HL-60 (cell line): ENCODE measurements around the gene NELFE.

Source experiments
- GABPA ChIP-seq: IDR thresholded peaks from 2 replicates; pipeline ENCODE4 v1.6.1; 2012; ENCODE audit warnings: low read depth
- POLR2AphosphoS5 ChIP-seq: IDR thresholded peaks from 2 replicates; pipeline ENCODE4 v1.6.1; 2012; ENCODE audit warnings: low read depth
- REST ChIP-seq: IDR thresholded peaks from 2 replicates; pipeline ENCODE4 v1.6.1; 2012; ENCODE audit warnings: low read depth; ENCODE audit not compliant: insufficient replicate concordance
- SPI1 ChIP-seq: IDR thresholded peaks from 2 replicates; pipeline ENCODE4 v1.6.1; 2012; ENCODE audit warnings: low read depth, mild to moderate bottlenecking, borderline replicate concordance
- TF ChIP-seq, protein P1 (sequence below): IDR thresholded peaks from one replicate; pipeline ENCODE4 v1.5.1; 2011; ENCODE audit warnings: low read length, control low read depth, inconsistent platforms; ENCODE audit not compliant: insufficient read depth

DNA sequence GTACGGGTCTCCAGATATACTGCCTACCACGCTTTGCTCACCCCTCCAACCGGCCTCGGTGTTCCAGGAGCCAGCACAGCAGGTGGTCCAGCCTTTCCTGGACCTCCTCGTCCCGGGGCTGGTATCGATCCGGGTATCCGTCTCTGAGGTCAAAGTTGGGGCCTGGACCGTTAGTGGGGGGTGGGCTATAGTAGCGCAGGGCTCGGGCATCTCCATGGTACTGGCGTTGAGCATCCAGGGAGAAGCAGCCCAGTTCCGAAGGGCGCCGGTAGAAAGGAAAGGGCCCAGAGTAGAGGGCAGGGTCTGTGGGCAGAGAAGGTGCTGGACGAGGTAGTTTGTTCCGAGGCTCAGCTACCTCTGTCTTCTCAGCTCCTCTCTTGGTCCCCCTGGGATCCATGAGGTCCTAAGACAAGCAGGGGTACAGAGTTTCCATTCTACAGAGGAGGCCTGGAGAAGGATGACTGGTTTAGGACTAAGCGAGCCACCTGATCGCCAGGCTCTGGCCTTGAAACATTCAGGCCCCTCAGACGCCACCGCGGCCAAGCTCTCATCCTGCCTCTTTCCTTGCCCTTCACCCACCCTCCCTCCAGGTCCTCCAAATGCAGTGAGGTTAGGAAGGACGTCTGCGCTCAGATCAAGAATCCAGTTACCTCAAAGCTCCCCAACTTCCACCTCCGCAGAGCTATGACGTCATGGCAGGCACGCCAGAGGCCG, 12.7 kb upstream of the NELFE start:
- TF ChIP-seq, protein P1, sequence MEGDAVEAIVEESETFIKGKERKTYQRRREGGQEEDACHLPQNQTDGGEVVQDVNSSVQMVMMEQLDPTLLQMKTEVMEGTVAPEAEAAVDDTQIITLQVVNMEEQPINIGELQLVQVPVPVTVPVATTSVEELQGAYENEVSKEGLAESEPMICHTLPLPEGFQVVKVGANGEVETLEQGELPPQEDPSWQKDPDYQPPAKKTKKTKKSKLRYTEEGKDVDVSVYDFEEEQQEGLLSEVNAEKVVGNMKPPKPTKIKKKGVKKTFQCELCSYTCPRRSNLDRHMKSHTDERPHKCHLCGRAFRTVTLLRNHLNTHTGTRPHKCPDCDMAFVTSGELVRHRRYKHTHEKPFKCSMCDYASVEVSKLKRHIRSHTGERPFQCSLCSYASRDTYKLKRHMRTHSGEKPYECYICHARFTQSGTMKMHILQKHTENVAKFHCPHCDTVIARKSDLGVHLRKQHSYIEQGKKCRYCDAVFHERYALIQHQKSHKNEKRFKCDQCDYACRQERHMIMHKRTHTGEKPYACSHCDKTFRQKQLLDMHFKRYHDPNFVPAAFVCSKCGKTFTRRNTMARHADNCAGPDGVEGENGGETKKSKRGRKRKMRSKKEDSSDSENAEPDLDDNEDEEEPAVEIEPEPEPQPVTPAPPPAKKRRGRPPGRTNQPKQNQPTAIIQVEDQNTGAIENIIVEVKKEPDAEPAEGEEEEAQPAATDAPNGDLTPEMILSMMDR = no peak
- no peak for TF ChIP-seq REST
- no peak; the same call in 1 of the 2 replicates for TF ChIP-seq POLR2AphosphoS5
- TF ChIP-seq SPI1 = no peak
- no peak for TF ChIP-seq GABPA
